ENCODE data around the gene LRRC7. TPM values are rescaled to one million over a fixed set of nuclear protein-coding genes. Genes with fewer than 3 reads are reported as not detected.

The LRRC7 gene
- total and polyA plus RNA-seq, 4 donors = 19.5 to 75.0 (median 46.5) TPM

GRCh38 chr1:69534829-69535228, 32.9 kb upstream of the LRRC7 start:
- Histone ChIP-seq H3K36me3 (ENCODE audit: control insufficient read depth, insufficient read depth, low read length) (no peaks in the 10 kb centered on the region), H3K27ac (ENCODE audit: low read depth, low read length) (no peak overlapping the region), H3K27me3 (ENCODE audit: control insufficient read depth, insufficient read depth, low read length) (no peaks in the 10 kb centered on the region), H3K9me3 (ENCODE audit: control insufficient read depth, insufficient read depth, low read length) (no peaks in the 10 kb centered on the region), H3K4me1 (ENCODE audit: control insufficient read depth, insufficient read depth, low read length) (no peaks in the 10 kb centered on the region), H3K4me3 (ENCODE audit: low read depth, low read length) (no peak overlapping the region)
- DNase-seq (ENCODE audit: low read depth in 4 of 6, low spot score in 6 of 6) = no peak
- WGBS (ENCODE audit: insufficient coverage) = no CpG with 5 or more reads among the region's 1 CpG

- Histone ChIP-seq H3K4me1 (ENCODE audit: control insufficient read depth, insufficient read depth, low read length) (no peaks in the 10 kb centered on the region), H3K9me3 (ENCODE audit: control insufficient read depth, insufficient read depth, low read length) (no peaks in the 10 kb centered on the region), H3K36me3 (ENCODE audit: control insufficient read depth, insufficient read depth, low read length) (no peaks in the 10 kb centered on the region), H3K27ac (ENCODE audit: low read depth, low read length) (no peak overlapping the region), H3K4me3 (ENCODE audit: low read depth, low read length) (no peak overlapping the region), H3K27me3 (ENCODE audit: control insufficient read depth, insufficient read depth, low read length) (no peaks in the 10 kb centered on the region)
- no CpG with 5 or more reads among the region's 3 CpGs for WGBS (ENCODE audit: insufficient coverage)
- DNase-seq (ENCODE audit: low read depth in 4 of 6, low spot score in 6 of 6) = no peak
Observed at GRCh38 chr1:69535490-69535889, 32.2 kb upstream of the LRRC7 start.

- no peak overlapping the region for H3K27ac ChIP-seq (ENCODE audit: low read depth, low read length)
- no peaks in the 10 kb centered on the region for H3K9me3 ChIP-seq (ENCODE audit: control insufficient read depth, insufficient read depth, low read length)
- no peak for DNase-seq (ENCODE audit: low read depth in 4 of 6, low spot score in 6 of 6)
- H3K36me3 ChIP-seq (ENCODE audit: control insufficient read depth, insufficient read depth, low read length) = no peaks in the 10 kb centered on the region
- no peaks in the 10 kb centered on the region for H3K4me1 ChIP-seq (ENCODE audit: control insufficient read depth, insufficient read depth, low read length)
- no peaks in the 10 kb centered on the region for H3K27me3 ChIP-seq (ENCODE audit: control insufficient read depth, insufficient read depth, low read length)
- WGBS (ENCODE audit: insufficient coverage) = 81% methylated on average over 3 of the region's 6 CpGs
- no peak overlapping the region for H3K4me3 ChIP-seq (ENCODE audit: low read depth, low read length)
Observed at GRCh38 chr1:69540052-69540451, 27.7 kb upstream of the LRRC7 start.

- no peaks in the 10 kb centered on the region for H3K36me3 ChIP-seq (ENCODE audit: control insufficient read depth, insufficient read depth, low read length)
- H3K27me3 ChIP-seq (ENCODE audit: control insufficient read depth, insufficient read depth, low read length) = no peaks in the 10 kb centered on the region
- no peak for DNase-seq (ENCODE audit: low read depth in 4 of 6, low spot score in 6 of 6)
- no peak overlapping the region for H3K27ac ChIP-seq (ENCODE audit: low read depth, low read length)
- 84% methylated on average over 6 of the region's 8 CpGs for WGBS (ENCODE audit: insufficient coverage)
- H3K4me3 ChIP-seq (ENCODE audit: low read depth, low read length) = no peak overlapping the region
- no peaks in the 10 kb centered on the region for H3K4me1 ChIP-seq (ENCODE audit: control insufficient read depth, insufficient read depth, low read length)
- H3K9me3 ChIP-seq (ENCODE audit: control insufficient read depth, insufficient read depth, low read length) = no peaks in the 10 kb centered on the region
Observed at GRCh38 chr1:69551476-69552324, 16.0 kb upstream of the LRRC7 start.

- Histone ChIP-seq H3K27ac (ENCODE audit: low read depth, low read length) (no peak overlapping the region), H3K36me3 (ENCODE audit: control insufficient read depth, insufficient read depth, low read length) (no peaks in the 10 kb centered on the region), H3K4me3 (ENCODE audit: low read depth, low read length) (no peak overlapping the region), H3K27me3 (ENCODE audit: control insufficient read depth, insufficient read depth, low read length) (no peaks in the 10 kb centered on the region), H3K9me3 (ENCODE audit: control insufficient read depth, insufficient read depth, low read length) (no peaks in the 10 kb centered on the region), H3K4me1 (ENCODE audit: control insufficient read depth, insufficient read depth, low read length) (no peaks in the 10 kb centered on the region)
- no peak for DNase-seq (ENCODE audit: low read depth in 4 of 6, low spot score in 6 of 6)
- no CpG with 5 or more reads among the region's 1 CpG for WGBS (ENCODE audit: insufficient coverage)
Observed at GRCh38 chr1:69553726-69554125, 14.0 kb upstream of the LRRC7 start.

GRCh38 chr1:69568421-69569174, 876 bp downstream of the LRRC7 start:
- under 1% methylated on average over 41 of the region's 47 CpGs for WGBS (ENCODE audit: insufficient coverage)

GRCh38 chr1:69569175-69569541, 1.4 kb downstream of the LRRC7 start:
- 0% methylated on average over 8 of the region's 12 CpGs for WGBS (ENCODE audit: insufficient coverage)
- peak; percentile 19 to 88 (median 42) for DNase-seq (ENCODE audit: low read depth in 4 of 6, low spot score in 6 of 6)
- Histone ChIP-seq H3K9me3 (ENCODE audit: control insufficient read depth, insufficient read depth, low read length) (no peaks in the 10 kb centered on the region), H3K27ac (ENCODE audit: low read depth, low read length) (peak overlapping the region; percentile 40), H3K4me1 (ENCODE audit: control insufficient read depth, insufficient read depth, low read length) (peaks cover 4% of the 10 kb centered on the region), H3K4me3 (ENCODE audit: low read depth, low read length) (peak overlapping the region; percentile 63), H3K36me3 (ENCODE audit: control insufficient read depth, insufficient read depth, low read length) (no peaks in the 10 kb centered on the region), H3K27me3 (ENCODE audit: control insufficient read depth, insufficient read depth, low read length) (peaks cover 8% of the 10 kb centered on the region)

More at GRCh38 chr1:69568421-69569174, 876 bp downstream of the LRRC7 start:
- Histone ChIP-seq H3K9me3 (ENCODE audit: control insufficient read depth, insufficient read depth, low read length) (no peaks in the 10 kb centered on the region), H3K27ac (ENCODE audit: low read depth, low read length) (peak overlapping the region; percentile 85), H3K36me3 (ENCODE audit: control insufficient read depth, insufficient read depth, low read length) (no peaks in the 10 kb centered on the region), H3K4me3 (ENCODE audit: low read depth, low read length) (peak overlapping the region; percentile 63), H3K4me1 (ENCODE audit: control insufficient read depth, insufficient read depth, low read length) (peaks cover 4% of the 10 kb centered on the region), H3K27me3 (ENCODE audit: control insufficient read depth, insufficient read depth, low read length) (peaks cover 8% of the 10 kb centered on the region)
- peak; percentile 13 to 78 (median 44) for DNase-seq (ENCODE audit: low read depth in 4 of 6, low spot score in 6 of 6)

GRCh38 chr1:69569576-69570328, 2.0 kb downstream of the LRRC7 start:
- Histone ChIP-seq H3K36me3 (ENCODE audit: control insufficient read depth, insufficient read depth, low read length) (no peaks in the 10 kb centered on the region), H3K4me1 (ENCODE audit: control insufficient read depth, insufficient read depth, low read length) (peaks cover 4% of the 10 kb centered on the region), H3K9me3 (ENCODE audit: control insufficient read depth, insufficient read depth, low read length) (no peaks in the 10 kb centered on the region), H3K27me3 (ENCODE audit: control insufficient read depth, insufficient read depth, low read length) (peaks cover 8% of the 10 kb centered on the region), H3K27ac (ENCODE audit: low read depth, low read length) (peak overlapping the region; percentile 40), H3K4me3 (ENCODE audit: low read depth, low read length) (peak overlapping the region; percentile 63)
- DNase-seq (ENCODE audit: low read depth in 4 of 6, low spot score in 6 of 6) = peak; percentile 29 to 91 (median 46)
- WGBS (ENCODE audit: insufficient coverage) = 0% methylated on average over 13 of the region's 26 CpGs

- peak overlapping the region; percentile 63 for H3K4me3 ChIP-seq (ENCODE audit: low read depth, low read length)
- no peaks in the 10 kb centered on the region for H3K9me3 ChIP-seq (ENCODE audit: control insufficient read depth, insufficient read depth, low read length)
- peak in 4 of 6 donors; percentile 5 to 75 (median 26) for DNase-seq (ENCODE audit: low read depth in 4 of 6, low spot score in 6 of 6)
- 0% methylated on average over 3 of the region's 10 CpGs for WGBS (ENCODE audit: insufficient coverage)
- peaks cover 4% of the 10 kb centered on the region for H3K4me1 ChIP-seq (ENCODE audit: control insufficient read depth, insufficient read depth, low read length)
- no peak overlapping the region for H3K27ac ChIP-seq (ENCODE audit: low read depth, low read length)
- no peaks in the 10 kb centered on the region for H3K36me3 ChIP-seq (ENCODE audit: control insufficient read depth, insufficient read depth, low read length)
- H3K27me3 ChIP-seq (ENCODE audit: control insufficient read depth, insufficient read depth, low read length) = peaks cover 8% of the 10 kb centered on the region
Observed at GRCh38 chr1:69570356-69570755, 2.6 kb downstream of the LRRC7 start.
